Vagina (tissue), 2 donors: ENCODE measurements around the gene BMP8B. TPM values are rescaled to one million over a fixed set of nuclear protein-coding genes. Genes with fewer than 3 reads are reported as not detected.

Experiments used
- DNase-seq, 2 donors: peaks; one replicate each; pipeline ENCODE4 v3.0.0-alpha.2; 2017; ENCODE audit errors: extremely low spot score in 2 of 2
- H3K27ac ChIP-seq: fragments of 200-600 bp; sonication (generic); one replicate; pipeline ENCODE4 v1.5.1; 2019
- H3K27me3 ChIP-seq: fragments of 200-600 bp; sonication (generic); one replicate; pipeline ENCODE4 v1.5.1; 2019
- H3K36me3 ChIP-seq, 2 donors: fragments of 200-600 bp; sonication (generic); one replicate each; pipeline ENCODE4 v1.5.1; 2017 to 2019
- H3K4me1 ChIP-seq: fragments of 200-600 bp; sonication (generic); one replicate; pipeline ENCODE4 v1.5.1; 2019
- H3K4me3 ChIP-seq, 2 donors: fragments of 200-600 bp; sonication (generic); 1 replicate in 1 of 2; 2 replicates in 1 of 2; pipeline ENCODE4 v1.5.1; 2016 to 2019
- H3K9me3 ChIP-seq: fragments of 200-600 bp; sonication (generic); one replicate; pipeline ENCODE4 v1.5.1; 2019
- CTCF ChIP-seq, 3 experiments: fragments of 450-650 bp in 2 of 3; fragments of 200-600 bp in 1 of 3; sonication (generic) in 1 of 3; IDR thresholded peaks; one replicate each; pipeline ENCODE4 v1.5.1; 2017 to 2019; ENCODE audit warnings: antibody characterized with exemption in 3 of 3, mild to moderate bottlenecking in 2 of 3, moderate library complexity in 2 of 3
- POLR2A ChIP-seq, 2 donors: fragments of 450-650 bp; IDR thresholded peaks; one replicate each; pipeline ENCODE4 v1.6.1; 2017; ENCODE audit warnings: antibody characterized with exemption in 2 of 2, mild to moderate bottlenecking in 2 of 2, moderate library complexity in 2 of 2
- POLR2AphosphoS5 ChIP-seq, 2 donors: sonication (generic); formaldehyde crosslinking; IDR thresholded peaks; one replicate each; pipeline ENCODE4 v1.9.0; 2017; ENCODE audit warnings: antibody characterized with exemption in 2 of 2, mild to moderate bottlenecking in 2 of 2, low read depth in 1 of 2; ENCODE audit not compliant: insufficient read depth in 1 of 2
- intact Hi-C: fragments of 100-400 bp; cut with DNase I; formaldehyde crosslinking; loops from one replicate; pipeline ENCODE4 v1.15.1; 2023
- total RNA-seq: library from RNA; depleted of rRNA; stranded (reverse); fragments of >200 nt; gene quantifications from one replicate; pipeline ENCODE4 v1.2.3, GENCODE V29; 2016

The BMP8B gene
- total RNA-seq, 1 donor from 2014 or later, result 0.98 TPM

- intact Hi-C loops, result no loop called here
Measured at GRCh38 chr1:39735731-39736130, 52.9 kb downstream of the BMP8B start.

GRCh38 chr1:39733161-39733560 lies 55.5 kb downstream of the BMP8B start:
- no peaks in the 10 kb centered on the region for H3K27me3 ChIP-seq
- H3K4me3 ChIP-seq, result no peak overlapping the region
- peaks cover 2% of the 10 kb centered on the region for H3K4me1 ChIP-seq
- TF ChIP-seq POLR2AphosphoS5 (IDR thresholded peaks at IDR 0.05; ENCODE audit: insufficient read depth in 1 of 2, low read depth in 1 of 2), result no peak
- no peak for TF ChIP-seq POLR2A (IDR thresholded peaks at IDR 0.05)
- no peak for TF ChIP-seq CTCF (IDR thresholded peaks at IDR 0.05)
- no peaks in the 10 kb centered on the region for H3K36me3 ChIP-seq
- DNase-seq, result peak in 1 of 2 donors; percentile 40
- intact Hi-C loops, result no loop called here
- no peaks in the 10 kb centered on the region for H3K9me3 ChIP-seq
- H3K27ac ChIP-seq, result no peak overlapping the region

More at GRCh38 chr1:39735731-39736130, 52.9 kb downstream of the BMP8B start:
- no peak overlapping the region for H3K4me3 ChIP-seq
- H3K4me1 ChIP-seq, result peaks cover 21% of the 10 kb centered on the region
- H3K27ac ChIP-seq, result no peak overlapping the region
- peak in 1 of 2 donors; percentile 18 for DNase-seq
- H3K9me3 ChIP-seq, result no peaks in the 10 kb centered on the region
- no peak for TF ChIP-seq CTCF (IDR thresholded peaks at IDR 0.05)
- TF ChIP-seq POLR2A (IDR thresholded peaks at IDR 0.05), result no peak
- TF ChIP-seq POLR2AphosphoS5 (IDR thresholded peaks at IDR 0.05; ENCODE audit: insufficient read depth in 1 of 2, low read depth in 1 of 2), result no peak
- H3K27me3 ChIP-seq, result no peaks in the 10 kb centered on the region
- peaks cover 0 to 6% of the 10 kb centered on the region in 2 donors for H3K36me3 ChIP-seq

DNA sequence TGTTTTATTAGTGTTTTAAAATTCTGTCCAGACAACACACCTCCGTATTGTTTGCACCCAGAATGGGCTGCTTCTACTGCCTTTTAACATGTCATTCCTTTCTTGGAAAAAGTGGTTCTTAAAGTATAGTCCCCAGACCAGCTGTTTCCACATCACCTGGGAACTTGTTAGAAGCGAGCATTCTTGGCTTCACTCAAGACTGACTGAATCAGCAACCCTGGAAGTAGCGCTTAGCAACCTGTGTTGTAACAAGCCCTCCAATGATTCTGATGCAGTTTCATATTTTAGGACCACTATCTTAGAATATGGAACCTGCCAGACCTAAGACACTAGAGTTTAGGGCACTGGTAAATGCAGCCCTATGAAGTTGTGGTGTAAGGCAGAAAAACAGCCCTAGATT lies 55.9 kb downstream of the BMP8B start:
- H3K27ac ChIP-seq, result no peak overlapping the region
- H3K4me1 ChIP-seq, result no peaks in the 10 kb centered on the region
- no peaks in the 10 kb centered on the region for H3K9me3 ChIP-seq
- H3K4me3 ChIP-seq, result no peak overlapping the region
- intact Hi-C loops, result no loop called here
- no peak for DNase-seq
- no peak for TF ChIP-seq POLR2AphosphoS5 (IDR thresholded peaks at IDR 0.05; ENCODE audit: insufficient read depth in 1 of 2, low read depth in 1 of 2)
- TF ChIP-seq CTCF (IDR thresholded peaks at IDR 0.05), result no peak
- TF ChIP-seq POLR2A (IDR thresholded peaks at IDR 0.05), result no peak
- H3K27me3 ChIP-seq, result no peaks in the 10 kb centered on the region
- H3K36me3 ChIP-seq, result no peaks in the 10 kb centered on the region

- H3K4me3 ChIP-seq, result no peak overlapping the region
- no peak overlapping the region for H3K27ac ChIP-seq
- no peaks in the 10 kb centered on the region for H3K36me3 ChIP-seq
- H3K27me3 ChIP-seq, result no peaks in the 10 kb centered on the region
- TF ChIP-seq POLR2AphosphoS5 (IDR thresholded peaks at IDR 0.05; ENCODE audit: insufficient read depth in 1 of 2, low read depth in 1 of 2), result no peak
- no peak for TF ChIP-seq POLR2A (IDR thresholded peaks at IDR 0.05)
- no peak for TF ChIP-seq CTCF (IDR thresholded peaks at IDR 0.05)
- intact Hi-C loops, result no loop called here
- no peaks in the 10 kb centered on the region for H3K9me3 ChIP-seq
- no peak for DNase-seq
- H3K4me1 ChIP-seq, result no peaks in the 10 kb centered on the region
Measured at GRCh38 chr1:39729842-39730241, 58.8 kb downstream of the BMP8B start.

- Histone ChIP-seq H3K9me3 (no peaks in the 10 kb centered on the region), H3K36me3 (no peaks in the 10 kb centered on the region), H3K27ac (no peak overlapping the region), H3K4me3 (no peak overlapping the region), H3K4me1 (no peaks in the 10 kb centered on the region), H3K27me3 (no peaks in the 10 kb centered on the region)
- intact Hi-C loops, result no loop called here
- TF ChIP-seq POLR2AphosphoS5 (IDR thresholded peaks at IDR 0.05; ENCODE audit: insufficient read depth in 1 of 2, low read depth in 1 of 2), result no peak
- TF ChIP-seq POLR2A (IDR thresholded peaks at IDR 0.05), result no peak
- TF ChIP-seq CTCF (IDR thresholded peaks at IDR 0.05), result no peak
- no peak for DNase-seq
Measured at GRCh38 chr1:39729030-39729429, 59.6 kb downstream of the BMP8B start.
